Measurements from ENCODE around the gene RGS6. TPM values are rescaled to one million over a fixed set of nuclear protein-coding genes. Genes with fewer than 3 reads are reported as not detected.

RGS6 gene
- total RNA-seq, 1 donor from 2014 or later: not detected

- H3K27me3 Mint-ChIP-seq: peaks cover 23% of the 10 kb centered on the region
- TF ChIP-seq CTCF (IDR thresholded peaks at IDR 0.05): no peak
- ChIA-PET POLR2A (no interaction called here), CTCF (no interaction called here)
- peaks cover 4% of the 10 kb centered on the region for H3K9me3 Mint-ChIP-seq
- intact Hi-C loops (cut with micrococcal nuclease): no loop called here
- ATAC-seq (ENCODE audit: low read depth) (no peak), DNase-seq (no peak)
- no peak overlapping the region for H3K4me3 Mint-ChIP-seq
- H3K36me3 Mint-ChIP-seq (ENCODE audit: low read depth): no peaks in the 10 kb centered on the region
- H3K27ac Mint-ChIP-seq: no peak overlapping the region
- no peaks in the 10 kb centered on the region for H3K4me1 Mint-ChIP-seq
Measured at GRCh38 chr14:72292689-72293024, 360.4 kb downstream of the RGS6 start.

- CTCF ChIA-PET: no interaction called here
- Mint-ChIP-seq H3K4me1 (no peaks in the 10 kb centered on the region), H3K27ac (no peak overlapping the region), H3K36me3 (ENCODE audit: low read depth) (no peaks in the 10 kb centered on the region), H3K27me3 (peaks cover 17% of the 10 kb centered on the region), H3K4me3 (no peak overlapping the region), H3K9me3 (peaks cover 13% of the 10 kb centered on the region)
- TF ChIP-seq CTCF (IDR thresholded peaks at IDR 0.05): no peak
- intact Hi-C loops (cut with micrococcal nuclease): no loop called here
- POLR2A ChIA-PET: no interaction called here
- no peak for ATAC-seq (ENCODE audit: low read depth)
- no peak for DNase-seq
Measured at GRCh38 chr14:72301352-72301751, 369.1 kb downstream of the RGS6 start.

- Mint-ChIP-seq H3K27me3 (peaks cover 24% of the 10 kb centered on the region), H3K9me3 (peaks cover 16% of the 10 kb centered on the region), H3K27ac (no peak overlapping the region), H3K36me3 (ENCODE audit: low read depth) (no peaks in the 10 kb centered on the region), H3K4me1 (no peaks in the 10 kb centered on the region), H3K4me3 (no peak overlapping the region)
- DNase-seq (no peak), ATAC-seq (ENCODE audit: low read depth) (no peak)
- TF ChIP-seq CTCF (IDR thresholded peaks at IDR 0.05): no peak
- ChIA-PET CTCF (no interaction called here), POLR2A (no interaction called here)
- intact Hi-C loops (cut with micrococcal nuclease): no loop called here
Measured at GRCh38 chr14:72303930-72304329, 371.7 kb downstream of the RGS6 start.

- ATAC-seq (ENCODE audit: low read depth) (no peak), DNase-seq (no peak)
- ChIA-PET POLR2A (no interaction called here), CTCF (no interaction called here)
- H3K9me3 Mint-ChIP-seq: peaks cover 16% of the 10 kb centered on the region
- peaks cover 35% of the 10 kb centered on the region for H3K27me3 Mint-ChIP-seq
- H3K4me1 Mint-ChIP-seq: no peaks in the 10 kb centered on the region
- H3K36me3 Mint-ChIP-seq (ENCODE audit: low read depth): no peaks in the 10 kb centered on the region
- H3K4me3 Mint-ChIP-seq: no peak overlapping the region
- no peak overlapping the region for H3K27ac Mint-ChIP-seq
- TF ChIP-seq CTCF (IDR thresholded peaks at IDR 0.05): no peak
- intact Hi-C loops (cut with micrococcal nuclease): no loop called here
Measured at GRCh38 chr14:72305561-72305960, 373.3 kb downstream of the RGS6 start.

GRCh38 chr14:72308967-72309485 lies 376.8 kb downstream of the RGS6 start:
- peaks cover 15% of the 10 kb centered on the region for H3K9me3 Mint-ChIP-seq
- TF ChIP-seq CTCF (IDR thresholded peaks at IDR 0.05): no peak
- H3K4me1 Mint-ChIP-seq: no peaks in the 10 kb centered on the region
- no peak overlapping the region for H3K4me3 Mint-ChIP-seq
- POLR2A ChIA-PET: no interaction called here
- peaks cover 33% of the 10 kb centered on the region for H3K27me3 Mint-ChIP-seq
- ATAC-seq (ENCODE audit: low read depth) (no peak), DNase-seq (no peak)
- CTCF ChIA-PET: no interaction called here
- intact Hi-C loops (cut with micrococcal nuclease): no loop called here
- no peaks in the 10 kb centered on the region for H3K36me3 Mint-ChIP-seq (ENCODE audit: low read depth)
- no peak overlapping the region for H3K27ac Mint-ChIP-seq
